GM18867 (cell line): ENCODE results near the gene SGSM2.

Source experiments
- ATAC-seq: cut with Tn5 transposase; IDR thresholded peaks from one replicate; pipeline ENCODE4 v1.9.1; 2021; ENCODE audit warnings: mild to moderate bottlenecking, moderate library complexity; ENCODE audit not compliant: unreplicated experiment

SGSM2 gene

GRCh38 chr17:2384439-2385127, 47.3 kb downstream of the SGSM2 start:
- no peak for ATAC-seq

DNA sequence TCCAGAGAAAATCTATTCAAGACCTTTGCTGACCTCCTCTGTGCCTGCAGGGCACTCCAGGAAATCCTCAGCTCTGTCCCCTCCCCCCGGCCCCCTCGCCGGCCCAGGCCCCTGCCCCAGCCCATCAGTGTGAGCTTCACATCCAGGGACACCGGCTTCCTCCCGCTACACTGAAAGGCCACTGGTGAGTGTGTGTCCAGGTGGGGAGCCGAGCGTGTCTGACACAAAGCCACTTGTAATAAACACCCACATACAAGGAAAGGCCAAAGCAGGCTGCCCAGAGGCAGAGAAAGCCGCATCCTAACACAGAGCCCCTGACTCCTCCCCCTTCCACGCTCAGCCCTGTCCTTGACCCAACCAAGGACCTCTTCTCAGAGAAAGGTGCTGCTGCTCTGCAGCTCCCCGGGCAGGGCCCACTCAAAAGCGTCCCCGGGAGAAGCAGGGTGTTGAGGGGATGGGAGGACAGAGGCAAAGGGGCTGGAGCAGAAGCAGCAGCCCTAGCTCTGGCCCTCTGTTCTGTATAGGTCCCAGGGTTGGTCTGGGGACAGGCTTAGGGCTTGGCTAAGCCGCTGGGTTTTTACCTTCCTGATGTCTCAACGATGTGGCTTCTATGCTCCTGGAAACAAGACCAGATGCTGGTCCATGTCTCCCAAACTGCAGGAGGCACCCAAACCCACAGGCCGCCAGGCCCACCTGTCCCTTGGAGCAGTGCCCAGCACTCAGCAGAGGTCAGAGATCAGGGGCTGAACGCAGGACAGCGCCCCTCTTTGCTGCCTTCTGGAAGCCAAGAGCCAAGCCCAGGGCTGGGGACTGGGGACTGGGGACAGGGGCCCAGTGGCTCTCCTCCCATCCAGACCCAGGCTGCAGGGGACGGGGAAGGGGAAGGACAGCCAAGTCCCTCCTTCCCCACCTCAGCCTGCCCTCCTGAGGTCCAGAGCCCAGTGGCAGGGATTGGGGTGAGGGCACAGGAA, 48.2 kb downstream of the SGSM2 start:
- no peak for ATAC-seq

GRCh38 chr17:2386400-2387085, 49.2 kb downstream of the SGSM2 start:
- ATAC-seq = no peak

DNA sequence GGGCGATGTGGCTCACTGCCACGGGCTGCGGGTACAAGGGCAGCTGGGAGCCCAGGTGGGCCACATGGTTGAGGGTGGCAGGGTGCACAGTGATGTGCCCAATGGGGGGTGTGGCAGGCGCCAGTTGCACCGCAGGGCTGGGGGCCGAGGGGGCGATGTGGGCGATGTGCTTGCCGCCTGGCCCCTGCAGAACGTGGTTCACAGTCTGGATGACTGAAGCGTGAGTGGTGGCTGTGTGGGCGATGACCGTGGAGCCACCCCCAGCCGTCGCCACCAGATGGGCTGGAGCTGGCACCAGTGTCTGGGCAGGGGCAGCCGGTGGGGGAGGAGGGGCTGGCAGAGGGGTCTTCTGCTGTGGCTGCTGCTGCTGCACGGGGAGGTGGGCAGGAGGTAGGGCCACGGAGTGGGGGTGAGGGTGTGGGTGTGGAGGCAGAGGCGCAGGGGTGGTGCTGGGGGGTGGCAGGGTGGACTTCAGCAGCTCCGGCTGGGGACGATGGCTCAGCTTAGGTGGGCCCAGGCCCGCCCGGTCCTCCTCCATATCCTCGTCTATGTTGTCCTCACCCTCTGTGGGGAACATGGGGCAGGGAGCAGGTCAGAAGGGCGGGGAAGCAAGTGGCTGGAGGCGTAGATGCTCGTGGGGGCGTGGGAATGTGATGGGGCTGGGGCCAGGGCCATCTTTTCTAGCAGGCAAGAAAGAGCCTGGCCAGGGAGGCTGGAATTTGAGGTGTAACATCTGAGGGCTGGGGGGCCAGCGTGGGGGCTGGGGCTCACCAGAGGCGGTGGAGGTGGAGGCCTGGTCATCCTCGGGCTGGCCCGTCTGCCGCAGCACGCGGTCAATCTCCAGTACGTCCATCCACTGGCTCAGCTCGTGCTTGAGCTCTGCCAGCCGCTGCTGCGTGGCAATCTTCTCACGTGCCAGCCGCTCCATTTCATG, 50.1 kb downstream of the SGSM2 start:
- ATAC-seq = no peak

DNA sequence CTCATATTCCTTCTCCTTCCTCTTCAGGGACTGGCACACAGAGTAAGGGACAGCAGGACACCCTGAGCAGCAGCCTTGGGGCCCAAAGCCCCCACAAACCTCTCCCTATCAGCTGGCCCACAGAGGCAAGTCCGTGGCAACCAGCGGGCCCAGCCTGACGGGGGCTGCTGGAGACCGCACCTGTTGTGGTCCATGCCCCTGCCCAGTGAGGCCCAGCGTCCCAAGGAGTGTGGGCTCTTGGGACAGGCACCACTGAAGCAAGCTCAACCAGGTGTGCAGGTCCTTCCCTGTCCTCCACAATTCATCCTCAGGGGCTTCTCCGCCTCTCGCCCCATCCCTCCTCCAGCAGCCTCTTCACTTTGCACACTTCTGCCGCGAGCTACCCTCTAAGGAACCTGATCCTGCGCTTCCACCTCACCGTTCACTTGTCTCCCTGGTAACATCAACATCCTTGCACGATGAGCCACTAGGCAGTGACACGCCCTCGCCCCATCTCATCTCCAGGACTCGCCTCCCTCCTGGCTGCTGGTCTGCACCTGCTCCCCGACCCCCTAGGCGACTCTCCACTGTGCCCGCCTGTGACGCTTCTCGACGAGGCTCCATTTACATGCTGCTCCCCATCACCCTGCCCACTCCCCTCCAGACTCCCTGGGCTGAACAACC, 50.9 kb downstream of the SGSM2 start:
- no peak for ATAC-seq

DNA sequence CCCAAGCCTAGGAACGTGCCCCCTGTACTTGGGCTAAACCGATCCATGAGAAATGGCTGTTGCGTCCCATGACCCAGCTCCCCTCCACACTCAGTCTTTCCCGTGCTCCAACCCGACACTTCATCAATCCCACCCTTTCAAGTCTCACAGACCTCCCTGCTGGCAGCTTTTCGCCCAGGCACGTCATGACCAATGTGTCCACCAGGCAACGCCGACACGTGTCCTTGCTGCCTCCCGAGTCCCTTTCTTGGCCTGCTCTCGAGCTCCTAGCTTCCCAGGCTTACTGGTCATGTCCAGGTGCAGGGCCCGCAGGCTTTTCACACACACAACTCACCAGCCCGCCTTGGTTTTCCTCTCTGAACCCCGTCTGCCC, 51.4 kb downstream of the SGSM2 start:
- ATAC-seq = no peak

DNA sequence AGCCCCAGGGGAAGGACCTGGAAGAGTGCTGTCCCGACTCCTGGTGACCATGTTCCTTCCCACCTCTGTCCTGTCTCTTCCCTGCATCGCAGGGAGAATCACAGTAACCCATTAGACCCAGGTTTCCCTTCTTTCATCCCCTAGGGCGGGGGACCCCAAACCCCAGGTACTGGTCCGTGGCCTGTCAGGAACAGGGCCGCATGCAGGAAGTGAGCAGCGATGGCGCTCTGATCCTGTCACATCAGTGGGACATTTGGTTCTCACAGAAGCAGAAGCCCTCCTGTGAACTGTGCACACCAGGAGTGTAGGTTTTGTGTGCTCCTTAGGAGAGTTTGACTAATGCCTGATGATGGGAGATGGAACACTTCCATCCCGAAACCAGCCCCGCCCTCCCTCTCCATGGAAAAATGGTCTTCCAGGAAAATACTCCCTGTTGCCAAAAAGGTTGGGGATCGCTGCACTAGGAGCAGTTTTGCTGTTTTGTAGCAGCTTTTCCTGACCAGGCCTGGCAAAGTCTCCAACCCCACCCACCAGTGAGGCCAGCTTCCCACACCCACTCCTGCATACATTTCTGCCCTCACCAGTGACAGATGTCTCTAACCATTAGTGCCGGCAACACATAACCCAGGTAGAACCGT, 53.0 kb downstream of the SGSM2 start:
- ATAC-seq = no peak

DNA sequence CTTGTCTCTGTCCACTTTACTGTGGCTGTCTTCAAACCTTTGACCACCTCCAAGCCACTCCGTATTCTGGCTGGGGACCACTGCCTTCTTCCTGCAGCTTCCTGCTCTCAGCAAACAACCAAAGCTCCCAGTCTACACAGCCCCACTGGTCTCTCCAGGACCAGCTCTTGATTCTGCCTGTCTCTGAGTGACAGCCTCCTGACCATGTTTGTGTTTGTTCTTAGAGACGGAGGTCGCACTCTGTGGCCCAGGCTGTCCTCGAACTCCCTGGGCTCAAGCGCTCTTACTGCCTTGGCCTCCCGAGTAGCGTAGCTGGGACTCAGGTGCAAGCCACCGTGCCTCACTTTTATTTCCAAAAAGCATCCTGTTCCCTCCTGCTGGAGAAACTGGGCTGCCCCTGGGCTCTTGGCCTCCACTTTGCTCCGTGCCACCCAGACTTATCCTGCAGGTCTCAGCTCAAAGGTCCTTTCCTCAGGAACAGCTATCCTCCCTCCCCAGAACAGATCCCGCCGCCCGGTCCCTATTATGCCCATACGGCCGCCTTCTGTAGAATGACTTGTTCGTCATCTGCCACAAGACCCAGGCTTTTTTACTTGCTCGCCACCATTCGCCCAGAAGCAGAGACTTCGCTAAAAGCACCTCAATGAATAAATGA, 54.4 kb downstream of the SGSM2 start:
- ATAC-seq = no peak

DNA sequence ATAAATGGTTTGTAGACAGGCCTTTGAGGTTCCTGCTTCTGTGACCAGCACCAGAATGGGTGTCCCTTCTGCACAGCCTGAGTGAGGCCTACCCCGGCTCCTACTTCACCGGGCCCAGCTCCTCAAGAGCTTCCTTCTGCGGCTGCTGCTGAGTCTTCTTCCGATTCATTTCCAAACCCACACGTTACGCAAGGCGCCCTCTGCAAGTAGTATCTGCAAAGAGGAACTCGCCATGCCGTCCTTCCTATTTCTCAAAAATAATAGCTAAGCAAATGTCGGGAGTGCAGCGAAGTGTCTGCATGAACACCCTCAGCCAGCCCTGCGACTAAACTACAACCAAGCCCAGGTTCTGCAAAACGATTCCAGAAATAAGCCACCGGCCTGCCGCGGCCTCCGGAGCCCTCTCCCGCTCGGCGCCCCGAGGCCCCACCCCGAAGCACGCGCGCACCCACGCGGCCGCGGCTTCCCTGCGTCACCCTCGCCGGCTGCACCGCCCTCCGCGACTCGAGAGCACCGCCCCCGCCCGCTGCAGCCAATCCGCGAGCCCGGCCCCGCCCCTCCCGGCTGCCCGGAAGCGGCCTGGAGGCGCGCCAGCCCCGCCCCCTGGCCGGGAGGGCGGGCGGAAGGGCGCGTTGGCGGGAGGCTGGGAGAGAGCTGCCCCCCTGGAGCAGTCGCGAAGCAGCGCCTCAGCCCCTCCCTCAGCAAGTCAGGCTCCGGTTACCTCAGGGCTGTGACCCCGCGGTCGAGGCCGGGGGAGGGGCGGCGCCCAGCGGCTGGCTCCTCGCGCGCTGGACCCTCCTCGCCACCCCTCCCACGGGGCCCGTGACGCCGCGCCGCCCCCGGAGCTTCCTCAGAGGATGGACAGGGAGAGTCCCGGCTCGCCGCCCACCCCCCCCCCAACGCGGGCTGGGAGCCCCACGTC, 55.2 kb downstream of the SGSM2 start:
- peak; percentile 57 for ATAC-seq

GRCh38 chr17:2393174-2393953, 56.1 kb downstream of the SGSM2 start:
- peak; percentile 42 for ATAC-seq

DNA sequence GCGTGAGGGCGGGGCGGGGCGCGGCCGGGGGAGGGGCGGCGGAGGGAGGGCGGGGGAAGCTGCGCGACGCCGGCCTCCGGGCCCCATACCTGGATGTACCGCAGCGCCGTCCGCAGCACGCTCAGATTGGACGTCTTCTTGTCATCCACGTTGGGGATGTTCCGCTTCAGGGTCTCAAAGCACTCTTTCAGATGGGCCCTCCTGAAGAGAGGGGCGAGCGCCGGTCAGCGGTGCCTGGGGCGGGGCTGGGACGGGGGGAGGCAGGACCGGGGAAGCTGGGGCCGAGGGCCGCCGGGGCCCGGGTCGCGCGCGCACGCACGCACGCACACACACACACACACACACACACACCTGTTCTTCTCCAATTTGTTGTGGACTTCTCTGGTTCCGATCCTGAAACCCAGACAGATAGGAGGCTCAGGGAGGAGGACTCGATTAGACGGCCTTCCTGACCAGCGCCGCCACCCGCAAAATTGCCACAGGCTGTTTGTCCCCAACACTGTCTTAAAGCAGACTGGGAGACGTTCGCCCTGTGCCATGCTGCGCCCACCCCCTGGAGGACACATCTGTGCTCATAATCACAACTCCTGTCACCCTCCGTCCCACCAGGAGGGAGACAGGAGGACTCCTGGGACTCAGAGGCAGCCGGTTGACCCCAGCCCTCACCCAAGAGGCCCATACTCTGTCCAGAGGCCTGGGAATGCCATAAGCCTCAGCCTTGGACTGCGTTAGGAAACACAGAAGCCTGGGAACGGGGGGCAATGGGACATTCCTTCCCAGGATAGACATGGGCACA, 56.9 kb downstream of the SGSM2 start:
- no peak for ATAC-seq

DNA sequence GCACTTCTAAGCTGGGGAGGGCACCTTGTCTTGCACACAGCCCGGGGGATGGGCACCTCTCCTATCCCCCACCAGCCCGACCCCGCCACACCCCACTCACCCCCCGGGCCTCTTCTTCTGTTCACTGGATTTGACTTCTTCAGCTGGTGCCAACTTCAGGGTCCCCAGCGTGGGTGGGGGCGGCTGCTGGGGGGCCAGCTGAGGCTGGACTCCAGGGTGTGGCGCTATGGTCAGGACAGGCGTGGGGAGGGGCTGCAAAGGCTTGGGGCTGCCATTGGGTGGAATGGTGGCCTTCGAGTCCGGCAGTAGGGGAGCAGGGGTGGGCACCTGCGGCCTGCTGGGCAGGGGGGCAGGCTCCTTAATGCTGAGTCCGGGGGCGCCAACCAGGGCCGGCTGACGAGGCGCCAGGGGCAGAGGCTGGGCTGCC, 57.5 kb downstream of the SGSM2 start:
- no peak for ATAC-seq

DNA sequence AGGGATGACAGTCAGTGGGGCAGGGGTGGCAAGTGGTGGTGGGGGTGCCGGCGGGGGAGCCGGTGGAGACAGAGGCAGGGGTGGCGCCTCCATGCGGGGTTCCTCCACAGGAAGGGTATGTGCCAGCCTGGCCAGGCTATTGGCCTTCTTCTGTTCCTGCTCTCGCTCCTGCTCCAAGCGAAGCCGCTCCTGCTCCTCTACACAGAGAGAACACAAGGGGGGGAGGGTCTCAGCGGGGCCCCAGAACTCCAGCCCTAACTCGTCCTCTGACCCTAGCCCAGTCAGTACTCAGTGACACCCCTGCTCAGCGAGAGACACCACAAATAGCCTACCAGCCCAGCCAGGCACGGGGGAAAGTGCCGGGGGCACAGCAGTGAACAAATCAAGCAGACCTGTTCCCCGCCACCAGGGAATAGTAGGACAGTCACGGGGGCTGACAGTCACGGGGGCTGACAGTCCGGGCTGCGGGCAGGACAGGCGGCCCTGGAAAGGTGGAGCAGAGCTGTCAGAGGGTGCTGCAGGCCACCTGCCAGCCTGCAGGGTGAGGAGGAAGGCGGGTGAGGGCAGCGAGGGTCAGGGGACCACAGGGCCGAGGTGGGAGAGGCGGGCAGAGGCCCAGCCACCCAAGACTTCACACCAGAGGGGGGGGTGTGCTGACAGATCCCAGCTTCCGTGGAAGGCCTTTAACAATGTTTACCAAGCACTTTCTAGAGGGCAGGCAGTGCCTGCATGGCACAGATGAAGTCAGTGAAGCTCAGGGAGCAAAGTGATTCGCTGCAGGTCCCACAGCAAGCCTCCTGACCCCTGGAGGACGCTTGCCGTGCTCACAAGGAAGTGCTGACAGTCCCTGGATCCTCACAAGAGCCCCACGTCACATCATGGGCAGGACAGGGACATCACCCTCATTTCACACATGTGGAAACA, 58.2 kb downstream of the SGSM2 start:
- ATAC-seq = no peak

DNA sequence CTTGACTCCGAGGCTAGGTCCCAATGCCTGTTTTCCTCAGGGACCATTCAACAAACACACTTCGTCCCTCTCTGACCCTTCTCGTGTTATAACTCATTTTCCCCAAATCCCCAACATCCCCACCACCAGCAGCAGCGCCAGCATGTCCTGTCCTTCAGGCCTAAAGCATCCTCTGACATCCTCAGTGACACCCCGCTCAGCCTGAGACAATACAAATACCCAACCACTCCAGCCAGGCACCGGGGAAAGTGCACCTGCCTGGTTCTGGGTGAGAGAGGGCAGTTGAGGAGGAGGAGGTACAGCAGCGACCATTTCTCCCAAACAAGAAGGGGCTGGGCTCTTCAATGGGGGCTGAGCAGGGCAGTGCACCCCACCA, 58.9 kb downstream of the SGSM2 start:
- no peak for ATAC-seq

DNA sequence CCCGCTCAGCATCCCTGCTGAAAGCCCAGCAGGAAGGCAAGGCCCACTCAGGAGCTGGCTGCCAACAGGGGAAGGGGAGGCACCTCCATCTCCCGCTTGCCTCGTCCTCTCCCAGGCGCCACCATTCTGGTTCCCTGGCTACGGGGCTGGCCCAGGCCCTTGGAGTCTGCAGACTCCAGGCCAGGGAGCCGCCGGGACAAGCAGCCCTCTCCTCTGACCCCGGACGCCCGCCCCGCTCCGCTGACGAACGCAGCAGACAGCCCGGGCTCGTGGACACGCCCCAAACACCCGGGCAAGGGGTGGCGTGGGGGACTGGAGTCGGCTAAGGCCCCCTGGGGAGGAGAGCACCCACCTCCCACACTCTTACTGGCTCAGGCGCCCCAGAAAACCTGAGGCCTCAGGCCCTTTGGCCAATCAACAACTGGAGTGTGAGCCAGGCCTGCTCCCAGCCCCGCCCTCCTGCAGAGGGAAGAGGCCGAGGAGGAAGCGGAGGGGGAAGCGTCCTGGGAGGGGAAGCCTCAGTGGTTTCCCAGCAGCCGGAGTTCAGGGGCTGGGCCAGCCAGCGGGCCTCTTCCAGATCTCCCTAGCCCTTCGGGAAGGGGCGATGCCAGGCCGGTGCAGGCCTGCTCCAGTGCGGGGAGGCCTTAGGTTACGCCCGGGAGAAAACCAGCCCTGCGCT, 59.4 kb downstream of the SGSM2 start:
- no peak for ATAC-seq
